Thoracic aorta (tissue), 2 donors: Measurements from ENCODE around the gene KIAA0232. TPM values are rescaled to one million over a fixed set of nuclear protein-coding genes. Genes with fewer than 3 reads are reported as not detected.

Experiments used
- ATAC-seq: fragments of 150-250 bp; one replicate; pipeline ENCODE4 v1.8.0; 2017; ENCODE audit warnings: low read depth; ENCODE audit not compliant: insufficient number of reproducible peaks, low FRiP score
- DNase-seq: peaks from one replicate; pipeline ENCODE4 v3.0.0-alpha.2; 2020; ENCODE audit warnings: low spot score
- H3K27ac ChIP-seq, 2 donors: fragments of 200-600 bp; sonication (generic); 1 replicate in 1 of 2; 2 replicates in 1 of 2; pipeline ENCODE4 v1.5.1; 2016; ENCODE audit warnings: mild to moderate bottlenecking in 2 of 2, moderate library complexity in 2 of 2
- H3K27me3 ChIP-seq: fragments of 200-600 bp; sonication (generic); replicated peaks from 2 replicates; pipeline ENCODE4 v1.6.0; 2016; ENCODE audit warnings: mild to moderate bottlenecking; ENCODE audit not compliant: insufficient read depth
- H3K36me3 ChIP-seq: fragments of 200-600 bp; sonication (generic); one replicate; pipeline ENCODE4 v1.5.1; 2016
- H3K4me1 ChIP-seq, 2 donors: fragments of 200-600 bp; sonication (generic); 1 replicate in 1 of 2; 2 replicates in 1 of 2; pipeline versions ENCODE4 v1.5.1 to v1.6.0; 2016; ENCODE audit warnings: low read depth in 2 of 2, mild to moderate bottlenecking in 1 of 2; ENCODE audit not compliant: control insufficient read depth in 1 of 2
- H3K4me3 ChIP-seq: fragments of 200-600 bp; sonication (generic); 2 replicates; pipeline ENCODE4 v1.5.1; 2016; ENCODE audit warnings: mild to moderate bottlenecking
- H3K9me3 ChIP-seq: fragments of 200-600 bp; sonication (generic); 2 replicates; pipeline ENCODE4 v1.5.1; 2016
- CTCF ChIP-seq: fragments of 200-600 bp; sonication (generic); IDR thresholded peaks from one replicate; pipeline ENCODE4 v1.5.1; 2019; ENCODE audit warnings: antibody characterized with exemption
- total RNA-seq, 2 donors: library from RNA; depleted of rRNA; stranded (reverse); fragments of >200 nt; gene quantifications; one replicate each; pipeline versions ENCODE4 v1.1.0 to v1.2.3, GENCODE V29; 2016

KIAA0232 gene
- total RNA-seq, 2 donors from 2014 or later, result 56.9 to 80.8 TPM

- H3K9me3 ChIP-seq, result no peaks in the 10 kb centered on the region
- peaks cover 30 to 54% of the 10 kb centered on the region in 2 donors for H3K4me1 ChIP-seq
- ATAC-seq, result no peak
- H3K27me3 ChIP-seq, result no peaks in the 10 kb centered on the region
- H3K27ac ChIP-seq, result peak overlapping the region in 1 of 2 donors; percentile 85
- no peak for TF ChIP-seq CTCF
- no peak overlapping the region for H3K4me3 ChIP-seq
- DNase-seq, result no peak
- no peaks in the 10 kb centered on the region for H3K36me3 ChIP-seq
Measured at GRCh38 chr4:6769989-6770420, 12.5 kb upstream of the KIAA0232 start.

- peak overlapping the region; percentile 77 to 85 for H3K27ac ChIP-seq
- TF ChIP-seq CTCF, result no peak
- H3K9me3 ChIP-seq, result no peaks in the 10 kb centered on the region
- no peak overlapping the region for H3K4me3 ChIP-seq
- no peak for DNase-seq
- H3K4me1 ChIP-seq, result peaks cover 30 to 54% of the 10 kb centered on the region in 2 donors
- no peaks in the 10 kb centered on the region for H3K27me3 ChIP-seq
- no peak for ATAC-seq
- H3K36me3 ChIP-seq, result no peaks in the 10 kb centered on the region
Measured at GRCh38 chr4:6770581-6771228, 11.8 kb upstream of the KIAA0232 start.

- ATAC-seq, result peak; percentile 88
- H3K27ac ChIP-seq, result peak overlapping the region; percentile 77 to 85
- H3K27me3 ChIP-seq, result no peaks in the 10 kb centered on the region
- no peak for TF ChIP-seq CTCF
- no peak overlapping the region for H3K4me3 ChIP-seq
- H3K9me3 ChIP-seq, result no peaks in the 10 kb centered on the region
- DNase-seq, result peak; percentile 86
- H3K4me1 ChIP-seq, result peaks cover 30 to 54% of the 10 kb centered on the region in 2 donors
- no peaks in the 10 kb centered on the region for H3K36me3 ChIP-seq
Measured at GRCh38 chr4:6771229-6771671, 11.3 kb upstream of the KIAA0232 start.

- Histone ChIP-seq H3K27ac (peak overlapping the region; percentile 70 to 85), H3K4me3 (no peak overlapping the region), H3K4me1 (peaks cover 30 to 54% of the 10 kb centered on the region in 2 donors), H3K36me3 (no peaks in the 10 kb centered on the region), H3K9me3 (no peaks in the 10 kb centered on the region), H3K27me3 (no peaks in the 10 kb centered on the region)
- DNase-seq, result no peak
- TF ChIP-seq CTCF, result no peak
- ATAC-seq, result no peak
Measured at GRCh38 chr4:6772223-6772928, 10.2 kb upstream of the KIAA0232 start.

GRCh38 chr4:6773106-6773505 is 9.4 kb upstream of the KIAA0232 start:
- Histone ChIP-seq H3K36me3 (no peaks in the 10 kb centered on the region), H3K4me3 (no peak overlapping the region), H3K9me3 (no peaks in the 10 kb centered on the region), H3K27me3 (no peaks in the 10 kb centered on the region), H3K27ac (peak overlapping the region; percentile 70 to 85), H3K4me1 (peaks cover 24 to 47% of the 10 kb centered on the region in 2 donors)
- no peak for TF ChIP-seq CTCF
- no peak for ATAC-seq
- DNase-seq, result no peak
